ENCODE measurements around the gene GOLGA6D.
"Not testable (repeated sequence)": the region's sequence is repeated elsewhere in the genome, so short reads cannot be mapped to it uniquely, and the experiment has no call there.

GOLGA6D gene

GRCh38 chr15:75282572-75282971 lies at the start of gene GOLGA6D:
Gene GOLGA6D (plus strand): TSS chr15:75282835. CDS start chr15:75282876, 41 bp downstream.
- DNase-seq (ENCODE audit: low spot score): not testable (repeated sequence)

- no peak for DNase-seq (ENCODE audit: low spot score)
Observed at GRCh38 chr15:75233504-75234190, 49.0 kb upstream of the GOLGA6D start.

- DNase-seq (ENCODE audit: low spot score): no peak
Observed at GRCh38 chr15:75234191-75234810, 48.3 kb upstream of the GOLGA6D start.

GRCh38 chr15:75235051-75235673 lies 47.5 kb upstream of the GOLGA6D start:
- no peak for DNase-seq (ENCODE audit: low spot score)

GRCh38 chr15:75235760-75236729 lies 46.6 kb upstream of the GOLGA6D start:
- no peak for DNase-seq (ENCODE audit: low spot score)

- no peak for DNase-seq (ENCODE audit: low spot score)
Observed at GRCh38 chr15:75237316-75237982, 45.2 kb upstream of the GOLGA6D start.

- DNase-seq (ENCODE audit: low spot score): no peak
Observed at GRCh38 chr15:75238150-75238549, 44.5 kb upstream of the GOLGA6D start.

- DNase-seq (ENCODE audit: low spot score): not testable (repeated sequence)
Observed at GRCh38 chr15:75245741-75246140, 36.9 kb upstream of the GOLGA6D start.

- DNase-seq (ENCODE audit: low spot score): not testable (repeated sequence)
Observed at GRCh38 chr15:75248991-75249390, 33.6 kb upstream of the GOLGA6D start.

GRCh38 chr15:75249726-75250125 lies 32.9 kb upstream of the GOLGA6D start:
- no peak for DNase-seq (ENCODE audit: low spot score)

GRCh38 chr15:75251343-75251742 lies 31.3 kb upstream of the GOLGA6D start:
- not testable (repeated sequence) for DNase-seq (ENCODE audit: low spot score)

- not testable (repeated sequence) for DNase-seq (ENCODE audit: low spot score)
Observed at GRCh38 chr15:75252285-75252684, 30.4 kb upstream of the GOLGA6D start.

- DNase-seq (ENCODE audit: low spot score): not testable (repeated sequence)
Observed at GRCh38 chr15:75258034-75258433, 24.6 kb upstream of the GOLGA6D start, which contains the start of gene GOLGA6C. Gene GOLGA6C (plus strand): TSS chr15:75258334. CDS start chr15:75258599, 265 bp downstream.

- not testable (repeated sequence) for DNase-seq (ENCODE audit: low spot score)
Observed at GRCh38 chr15:75258620-75259343, 23.9 kb upstream of the GOLGA6D start.

GRCh38 chr15:75259873-75260272 lies 22.8 kb upstream of the GOLGA6D start:
- DNase-seq (ENCODE audit: low spot score): not testable (repeated sequence)

GRCh38 chr15:75273751-75274359 lies 8.8 kb upstream of the GOLGA6D start:
- DNase-seq (ENCODE audit: low spot score): not testable (repeated sequence)

- DNase-seq (ENCODE audit: low spot score): peak; percentile 4
Observed at GRCh38 chr15:75274509-75275107, 8.0 kb upstream of the GOLGA6D start.

GRCh38 chr15:75275617-75276016 lies 7.0 kb upstream of the GOLGA6D start:
- not testable (repeated sequence) for DNase-seq (ENCODE audit: low spot score)

GRCh38 chr15:75278497-75278896 lies 4.1 kb upstream of the GOLGA6D start:
- not testable (repeated sequence) for DNase-seq (ENCODE audit: low spot score)

GRCh38 chr15:75284152-75284551 lies 1.5 kb downstream of the GOLGA6D start:
- not testable (repeated sequence) for DNase-seq (ENCODE audit: low spot score)
